K562 (cell line): ENCODE results near the gene MACF1. TPM values are rescaled to one million over a fixed set of nuclear protein-coding genes. Genes with fewer than 3 reads are reported as not detected.

Experiments used
- AFF1 ChIP-seq, 2 experiments: fragments of 450-650 bp; IDR thresholded peaks; 2 replicates each; pipeline ENCODE4 v1.6.1; 2018; ENCODE audit warnings: mild to moderate bottlenecking in 2 of 2, low read depth in 1 of 2; ENCODE audit not compliant: partially characterized antibody in 2 of 2
- ARID3A ChIP-seq: IDR thresholded peaks from 2 replicates; pipeline ENCODE4 v1.6.1; 2012; ENCODE audit warnings: low read depth, low read length, improper control_type of control experiment, borderline replicate concordance
- CHCHD3 ChIP-seq: fragments of 250-450 bp; sonication (Bioruptor Pico); IDR thresholded peaks from 2 replicates; pipeline ENCODE4 v2.1.2; 2022; ENCODE audit warnings: mild to moderate bottlenecking
- GATAD2A ChIP-seq: fragments of 450-650 bp; IDR thresholded peaks from 2 replicates; pipeline ENCODE4 v1.6.1; 2017
- KDM4B ChIP-seq, 2 experiments: fragments of 450-650 bp in 1 of 2; sonication (generic) in 1 of 2; IDR thresholded peaks; 2 replicates each; pipeline ENCODE4 v1.6.1; 2016 to 2017; ENCODE audit warnings: borderline replicate concordance in 2 of 2, antibody characterized with exemption in 1 of 2, low read depth in 1 of 2, mild to moderate bottlenecking in 1 of 2
- KHSRP ChIP-seq: fragments of 450-650 bp; IDR thresholded peaks from 2 replicates; pipeline ENCODE4 v1.6.1; 2017
- POLR3G ChIP-seq: IDR thresholded peaks from 2 replicates; pipeline ENCODE4 v1.6.1; 2011; ENCODE audit not compliant: insufficient read length, insufficient replicate concordance; ENCODE audit errors: extremely low read depth
- RERE ChIP-seq: sonication (generic); formaldehyde crosslinking; IDR thresholded peaks from 2 replicates; pipeline ENCODE4 v1.8.0; 2023; ENCODE audit warnings: missing genetic modification reagents, mild to moderate bottlenecking, borderline replicate concordance
- SUPT5H ChIP-seq: fragments of 450-650 bp; IDR thresholded peaks from 2 replicates; pipeline ENCODE4 v1.6.1; 2016
- ZNF140 ChIP-seq: fragments of 250-450 bp; sonication (Bioruptor Pico); IDR thresholded peaks from 2 replicates; pipeline ENCODE4 v1.8.0; 2021; ENCODE audit warnings: moderate library complexity, mild to moderate bottlenecking, inconsistent platforms
- polyA plus RNA-seq, 8 experiments: library from polyadenylated mRNA; depleted of rRNA in 4 of 8; stranded (reverse) in 5 of 8; unstranded in 3 of 8; fragments of >200 nt; fragmentation: Nextera tagmentation in 2 of 8; fragmentation: Illumina TruSeq in 1 of 8; extraction: Ambion mirVana in 2 of 8; extraction: Trizol in 1 of 8; gene quantifications; 2 replicates each; pipeline versions ENCODE4 v1.2.1 to v1.2.3, GENCODE V29; 2011 to 2014; ENCODE audit warnings: inconsistent platforms in 1 of 8, missing spikeins in 1 of 8
- total RNA-seq, 7 experiments: library from RNA; depleted of rRNA in 6 of 7; stranded (reverse); fragments of >200 nt in 6 of 7; fragmentation: Illumina TruSeq in 2 of 7; extraction: Trizol in 2 of 7; gene quantifications; 2 replicates each; pipeline versions ENCODE4 v1.2.1 to v1.2.3, GENCODE V29; 2011 to 2021; ENCODE audit warnings: low replicate concordance in 1 of 7
- TF ChIP-seq, protein P1 (sequence below): fragments of 200-800 bp; sonication (Bioruptor generic); IDR thresholded peaks from 2 replicates; pipeline ENCODE4 v1.6.1; 2017; ENCODE audit warnings: missing genetic modification characterization, missing compliant biosample characterization
- TF ChIP-seq, protein P2 (sequence below): fragments of 450-650 bp; formaldehyde crosslinking; conservative IDR thresholded peaks from 2 replicates; pipeline ENCODE4 v1.4.0; 2022; ENCODE audit warnings: mild to moderate bottlenecking, missing genetic modification characterization

Gene MACF1
- total and polyA plus RNA-seq, 9 of the 15 experiments (the other 6 are each of a cell fraction or from before 2014, with no cell fraction given) = 13.2 to 232 (median 112) TPM

- TF ChIP-seq AFF1 (IDR thresholded peaks at IDR 0.05; ENCODE audit: low read depth in 1 of 2, partially characterized antibody in 2 of 2) = no peak
- TF ChIP-seq ZNF140 = no peak
- no peak for TF ChIP-seq CHCHD3 (CRISPR knock-in tag)
- TF ChIP-seq, protein P1, sequence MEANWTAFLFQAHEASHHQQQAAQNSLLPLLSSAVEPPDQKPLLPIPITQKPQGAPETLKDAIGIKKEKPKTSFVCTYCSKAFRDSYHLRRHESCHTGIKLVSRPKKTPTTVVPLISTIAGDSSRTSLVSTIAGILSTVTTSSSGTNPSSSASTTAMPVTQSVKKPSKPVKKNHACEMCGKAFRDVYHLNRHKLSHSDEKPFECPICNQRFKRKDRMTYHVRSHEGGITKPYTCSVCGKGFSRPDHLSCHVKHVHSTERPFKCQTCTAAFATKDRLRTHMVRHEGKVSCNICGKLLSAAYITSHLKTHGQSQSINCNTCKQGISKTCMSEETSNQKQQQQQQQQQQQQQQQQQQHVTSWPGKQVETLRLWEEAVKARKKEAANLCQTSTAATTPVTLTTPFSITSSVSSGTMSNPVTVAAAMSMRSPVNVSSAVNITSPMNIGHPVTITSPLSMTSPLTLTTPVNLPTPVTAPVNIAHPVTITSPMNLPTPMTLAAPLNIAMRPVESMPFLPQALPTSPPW (CRISPR knock-in tag) = 0 out of 2 replicates have a peak, but pooled peaks have one; percentile 30
- TF ChIP-seq POLR3G = no peak
- no peak for TF ChIP-seq RERE (CRISPR knock-in tag)
- TF ChIP-seq, protein P2, sequence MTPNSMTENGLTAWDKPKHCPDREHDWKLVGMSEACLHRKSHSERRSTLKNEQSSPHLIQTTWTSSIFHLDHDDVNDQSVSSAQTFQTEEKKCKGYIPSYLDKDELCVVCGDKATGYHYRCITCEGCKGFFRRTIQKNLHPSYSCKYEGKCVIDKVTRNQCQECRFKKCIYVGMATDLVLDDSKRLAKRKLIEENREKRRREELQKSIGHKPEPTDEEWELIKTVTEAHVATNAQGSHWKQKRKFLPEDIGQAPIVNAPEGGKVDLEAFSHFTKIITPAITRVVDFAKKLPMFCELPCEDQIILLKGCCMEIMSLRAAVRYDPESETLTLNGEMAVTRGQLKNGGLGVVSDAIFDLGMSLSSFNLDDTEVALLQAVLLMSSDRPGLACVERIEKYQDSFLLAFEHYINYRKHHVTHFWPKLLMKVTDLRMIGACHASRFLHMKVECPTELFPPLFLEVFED (CRISPR knock-in tag) = peak; percentile 50; the same call in 1 of the 2 replicates
- TF ChIP-seq ARID3A = no peak
- TF ChIP-seq KHSRP = no peak
- no peak for TF ChIP-seq SUPT5H
- peak in 1 of 2 experiments; percentile 69; a peak in 1 of 4 replicates for TF ChIP-seq KDM4B (IDR thresholded peaks at IDR 0.05; ENCODE audit: borderline replicate concordance in 2 of 2, low read depth in 1 of 2)
- no peak for TF ChIP-seq GATAD2A
Measured at GRCh38 chr1:39205102-39205780, 746 bp downstream of the MACF1 start (continued).
